Endothelial cell of umbilical vein (primary cell): ENCODE results near the gene MAEA. TPM values are rescaled to one million over a fixed set of nuclear protein-coding genes. Genes with fewer than 3 reads are reported as not detected.

Source experiments
- BruUV-seq: library from RNA; stranded (reverse); fragments of 400-500 nt; replicated peaks from 2 replicates; lab custom pipeline; 2021; lab: Mats Ljungman, UMichigan
- CTCF ChIA-PET: fragments of 300-600, 350-600 bp; sonication (Branson Sonifier 250); formaldehyde crosslinking; loops from one replicate; lab custom pipeline; 2021; ENCODE audit warnings: antibody characterized with exemption, inconsistent platforms; lab: Charles Lee
- POLR2A ChIA-PET: fragments of 300-600, 350-600 bp; sonication (Branson Sonifier 250); formaldehyde crosslinking; loops from one replicate; lab custom pipeline; 2021; ENCODE audit warnings: antibody characterized with exemption, inconsistent platforms; lab: Charles Lee
- DNase-seq: peaks from one replicate; pipeline ENCODE4 v3.0.0-alpha.2; 2011; ENCODE audit warnings: low read depth, low spot score
- FAIRE-seq: peaks from 2 replicates; lab custom pipeline; 2011; peaks lifted over from hg19 to GRCh38; lab: Jason Lieb, UNC
- H2AFZ ChIP-seq: 2 replicates; pipeline ENCODE4 v1.6.0; 2012; ENCODE audit warnings: low read depth, low read length, control low read depth, inconsistent platforms
- H3K27ac ChIP-seq: 2 replicates; pipeline ENCODE4 v1.5.1; 2011; ENCODE audit warnings: low read depth, mild to moderate bottlenecking, control low read depth, low read length, moderate library complexity; ENCODE audit not compliant: insufficient read depth
- H3K27me3 ChIP-seq, 2 experiments: 2 replicates each; pipeline versions ENCODE4 v1.6.0 to v1.6.1; 2011; ENCODE audit warnings: low read length in 2 of 2, mixed read lengths in 1 of 2; ENCODE audit not compliant: control insufficient read depth in 2 of 2, insufficient read depth in 2 of 2
- H3K36me3 ChIP-seq, 2 experiments: 2 replicates in 1 of 2; 3 replicates in 1 of 2; pipeline ENCODE4 v1.5.1; 2011; ENCODE audit warnings: low read length in 2 of 2, mild to moderate bottlenecking in 1 of 2, moderate library complexity in 1 of 2; ENCODE audit not compliant: control insufficient read depth in 2 of 2, insufficient read depth in 2 of 2; ENCODE audit errors: extremely low read depth in 1 of 2
- H3K4me1 ChIP-seq: 3 replicates; pipeline ENCODE4 v1.5.1; 2011; ENCODE audit warnings: mild to moderate bottlenecking, low read length; ENCODE audit not compliant: control insufficient read depth, insufficient read depth; ENCODE audit errors: extremely low read depth
- H3K4me2 ChIP-seq: 2 replicates; pipeline ENCODE4 v1.6.1; 2011; ENCODE audit warnings: low read length, control low read depth, mixed read lengths; ENCODE audit not compliant: insufficient read depth
- H3K4me3 ChIP-seq, 3 experiments: fragments of 200-600 bp in 1 of 3; sonication (generic), shearing (Covaris generic) in 1 of 3; replicated peaks in 1 of 3; 2 replicates each; pipeline ENCODE4 v1.5.1; 2011 to 2016; ENCODE audit warnings: control low read depth in 3 of 3, low read length in 3 of 3, mild to moderate bottlenecking in 2 of 3, inconsistent platforms in 1 of 3, low read depth in 1 of 3, moderate library complexity in 1 of 3; ENCODE audit not compliant: insufficient read depth in 1 of 3
- H3K79me2 ChIP-seq: 2 replicates; pipeline ENCODE4 v1.6.0; 2012; ENCODE audit warnings: low read length, inconsistent platforms; ENCODE audit not compliant: control insufficient read depth, insufficient read depth
- H3K9ac ChIP-seq: replicated peaks from 2 replicates; pipeline ENCODE3; 2011; ENCODE audit warnings: low read length, control low read depth; ENCODE audit not compliant: insufficient read depth; ENCODE audit errors: extremely low read depth
- H3K9me1 ChIP-seq: replicated peaks from 3 replicates; pipeline ENCODE4 v1.6.0; 2011; ENCODE audit warnings: mild to moderate bottlenecking, low read length; ENCODE audit not compliant: control insufficient read depth, insufficient read depth; ENCODE audit errors: extremely low read depth
- H3K9me3 ChIP-seq: replicated peaks from 2 replicates; pipeline ENCODE4 v1.5.1; 2012; ENCODE audit warnings: low read length, inconsistent platforms; ENCODE audit not compliant: control insufficient read depth, insufficient read depth
- H4K20me1 ChIP-seq: replicated peaks from 2 replicates; pipeline ENCODE3; 2011; ENCODE audit warnings: mild to moderate bottlenecking, low read length; ENCODE audit not compliant: control insufficient read depth, insufficient read depth; ENCODE audit errors: extremely low read depth
- EZH2 ChIP-seq: IDR thresholded peaks from 2 replicates; pipeline ENCODE4 v1.6.1; 2012; ENCODE audit warnings: borderline replicate concordance, low read depth, mild to moderate bottlenecking, moderate library complexity, low read length, inconsistent platforms; ENCODE audit not compliant: severe bottlenecking
- FOS ChIP-seq: IDR thresholded peaks from 2 replicates; pipeline ENCODE4 v1.6.1; 2011; ENCODE audit warnings: mild to moderate bottlenecking, low read length, moderate library complexity, borderline replicate concordance; ENCODE audit not compliant: insufficient read depth
- GATA2 ChIP-seq: IDR thresholded peaks from 2 replicates; pipeline ENCODE4 v1.7.0; 2011; ENCODE audit warnings: low read depth, mild to moderate bottlenecking, moderate library complexity, mixed read lengths, low read length; ENCODE audit not compliant: insufficient read length, insufficient read depth
- JUN ChIP-seq: IDR thresholded peaks from 2 replicates; pipeline ENCODE4 v1.6.1; 2011; ENCODE audit warnings: borderline replicate concordance, low read depth; ENCODE audit not compliant: insufficient read length, insufficient read depth
- MYC ChIP-seq: IDR thresholded peaks from one replicate; pipeline ENCODE4 v1.6.1; 2011; ENCODE audit warnings: mild to moderate bottlenecking, low read depth, low read length
- POLR2A ChIP-seq: IDR thresholded peaks from 2 replicates; pipeline ENCODE4 v1.6.1; 2012; ENCODE audit warnings: low read depth, mild to moderate bottlenecking, control low read depth, low read length
- POLR2AphosphoS5 ChIP-seq: IDR thresholded peaks from 2 replicates; pipeline ENCODE4 v1.6.1; 2012; ENCODE audit warnings: low read depth, mild to moderate bottlenecking, control low read depth, low read length, moderate library complexity; ENCODE audit not compliant: insufficient read depth
- dilution Hi-C: fragments of 300-500 bp; cut with MboI; formaldehyde crosslinking; loops from one replicate; pipeline ENCODE4 v1.15.0; 2019; ENCODE audit warnings: low sequenced_read_pairs; ENCODE audit not compliant: extremely low pct_ligation_motif_present
- intact Hi-C: fragments of 100-400 bp; cut with micrococcal nuclease; formaldehyde crosslinking; loops from one replicate; pipeline ENCODE4 v1.10.0; 2022
- polyA plus RNA-seq, 4 experiments: library from polyadenylated mRNA; depleted of rRNA in 3 of 4; stranded (reverse) in 3 of 4; unstranded in 1 of 4; fragments of >200 nt; gene quantifications; 2 replicates each; pipeline versions ENCODE4 v1.2.1 to v1.2.3, GENCODE V29; 2011 to 2012; ENCODE audit warnings: missing spikeins in 1 of 4
- total RNA-seq: library from RNA; stranded (reverse); gene quantifications from 2 replicates; pipeline ENCODE4 v1.2.3, GENCODE V29; 2021
- TF ChIP-seq, protein P1 (sequence below): IDR thresholded peaks from 2 replicates; pipeline ENCODE4 v1.6.1; 2011; ENCODE audit not compliant: insufficient read depth, insufficient read length
- TF ChIP-seq, protein P2 (sequence below), 2 donors: IDR thresholded peaks; 1 replicate in 1 of 2; 2 replicates in 1 of 2; pipeline ENCODE4 v1.5.1; 2011; ENCODE audit warnings: low read length in 2 of 2, mild to moderate bottlenecking in 2 of 2, moderate library complexity in 2 of 2, control low read depth in 1 of 2, inconsistent platforms in 1 of 2, low read depth in 1 of 2; ENCODE audit not compliant: insufficient read depth in 1 of 2; ENCODE audit errors: extremely low read depth in 1 of 2

The MAEA gene
- total and polyA plus RNA-seq, 2 donors (not counting 3 experiments of a cell fraction or from before 2014, with no cell fraction given), result 66.0 to 108 TPM

GRCh38 chr4:1370321-1371124, 80.8 kb downstream of the MAEA start:
- Histone ChIP-seq H2AFZ (no peak overlapping the region), H4K20me1 (no peaks in the 10 kb centered on the region), H3K36me3 (no peaks in the 10 kb centered on the region), H3K9me3 (no peaks in the 10 kb centered on the region), H3K27me3 (no peaks in the 10 kb centered on the region), H3K9me1 (no peaks in the 10 kb centered on the region), H3K79me2 (no peaks in the 10 kb centered on the region), H3K27ac (no peak overlapping the region), H3K4me1 (no peaks in the 10 kb centered on the region), H3K4me2 (no peak overlapping the region), H3K4me3 (no peak overlapping the region), H3K9ac (no peak overlapping the region)
- TF ChIP-seq POLR2AphosphoS5 (no peak), EZH2 (no peak), MYC (no peak), JUN (no peak), FOS (no peak), POLR2A (no peak), GATA2 (no peak)
- TF ChIP-seq, protein P1, sequence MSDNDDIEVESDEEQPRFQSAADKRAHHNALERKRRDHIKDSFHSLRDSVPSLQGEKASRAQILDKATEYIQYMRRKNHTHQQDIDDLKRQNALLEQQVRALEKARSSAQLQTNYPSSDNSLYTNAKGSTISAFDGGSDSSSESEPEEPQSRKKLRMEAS, result no peak
- TF ChIP-seq, protein P2, sequence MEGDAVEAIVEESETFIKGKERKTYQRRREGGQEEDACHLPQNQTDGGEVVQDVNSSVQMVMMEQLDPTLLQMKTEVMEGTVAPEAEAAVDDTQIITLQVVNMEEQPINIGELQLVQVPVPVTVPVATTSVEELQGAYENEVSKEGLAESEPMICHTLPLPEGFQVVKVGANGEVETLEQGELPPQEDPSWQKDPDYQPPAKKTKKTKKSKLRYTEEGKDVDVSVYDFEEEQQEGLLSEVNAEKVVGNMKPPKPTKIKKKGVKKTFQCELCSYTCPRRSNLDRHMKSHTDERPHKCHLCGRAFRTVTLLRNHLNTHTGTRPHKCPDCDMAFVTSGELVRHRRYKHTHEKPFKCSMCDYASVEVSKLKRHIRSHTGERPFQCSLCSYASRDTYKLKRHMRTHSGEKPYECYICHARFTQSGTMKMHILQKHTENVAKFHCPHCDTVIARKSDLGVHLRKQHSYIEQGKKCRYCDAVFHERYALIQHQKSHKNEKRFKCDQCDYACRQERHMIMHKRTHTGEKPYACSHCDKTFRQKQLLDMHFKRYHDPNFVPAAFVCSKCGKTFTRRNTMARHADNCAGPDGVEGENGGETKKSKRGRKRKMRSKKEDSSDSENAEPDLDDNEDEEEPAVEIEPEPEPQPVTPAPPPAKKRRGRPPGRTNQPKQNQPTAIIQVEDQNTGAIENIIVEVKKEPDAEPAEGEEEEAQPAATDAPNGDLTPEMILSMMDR (IDR thresholded peaks at IDR 0.05; ENCODE audit: extremely low read depth in 1 of 2, insufficient read depth in 1 of 2, low read depth in 1 of 2, low read length in 2 of 2), result no peak
- no TSS peak for BruUV-seq
- FAIRE-seq (no peak), DNase-seq (no peak)
- intact Hi-C loops (no loop called here), dilution Hi-C loops (no loop called here)
- CTCF ChIA-PET, result no interaction called here
- POLR2A ChIA-PET, result no interaction called here
